MM.1S (cell line): Measurements from ENCODE around the gene OLFM1.

Experiments
- DNase-seq: peaks from one replicate; pipeline ENCODE4 v3.0.0-alpha.2; 2015
- H2AFZ ChIP-seq: fragments of 300-600 bp; sonication (generic); 2 replicates; pipeline ENCODE4 v1.6.0; 2016; ENCODE audit warnings: antibody characterized with exemption, low read length
- H3F3A ChIP-seq: fragments of 300-600 bp; sonication (generic); 2 replicates; pipeline ENCODE4 v1.6.1; 2016; ENCODE audit warnings: mild to moderate bottlenecking, antibody characterized with exemption, low read length, moderate library complexity, mixed read lengths; ENCODE audit not compliant: insufficient read depth
- H3K27ac ChIP-seq: fragments of 300-600 bp; sonication (generic); 2 replicates; pipeline ENCODE4 v1.5.1; 2016; ENCODE audit warnings: mild to moderate bottlenecking, low read length
- H3K27me3 ChIP-seq: fragments of 300-600 bp; sonication (generic); replicated peaks from 2 replicates; pipeline ENCODE4 v1.6.0; 2016; ENCODE audit warnings: low read length; ENCODE audit not compliant: insufficient read depth
- H3K36me3 ChIP-seq: fragments of 300-600 bp; sonication (generic); replicated peaks from 2 replicates; pipeline ENCODE4 v1.6.1; 2016; ENCODE audit warnings: mild to moderate bottlenecking, low read length, mixed read lengths; ENCODE audit not compliant: insufficient read depth
- H3K4me1 ChIP-seq: fragments of 300-600 bp; sonication (generic); 2 replicates; pipeline ENCODE4 v1.6.1; 2016; ENCODE audit warnings: low read length, mixed read lengths
- H3K4me2 ChIP-seq: fragments of 300-600 bp; sonication (generic); 2 replicates; pipeline ENCODE4 v1.6.0; 2016; ENCODE audit warnings: low read depth, low read length
- H3K4me3 ChIP-seq: fragments of 300-600 bp; sonication (generic); 2 replicates; pipeline ENCODE4 v1.5.1; 2016; ENCODE audit warnings: low read length, mixed read lengths
- H3K79me2 ChIP-seq: fragments of 300-600 bp; sonication (generic); 2 replicates; pipeline ENCODE4 v1.6.1; 2016; ENCODE audit warnings: mixed run types, low read length, mixed read lengths
- H3K9ac ChIP-seq: fragments of 300-600 bp; sonication (generic); 2 replicates; pipeline ENCODE4 v1.6.1; 2016; ENCODE audit warnings: low read length, mixed read lengths
- H3K9me2 ChIP-seq: fragments of 300-600 bp; sonication (generic); replicated peaks from 2 replicates; pipeline ENCODE4 v1.6.1; 2016; ENCODE audit warnings: mild to moderate bottlenecking, low read length, mixed read lengths; ENCODE audit not compliant: insufficient read depth
- H3K9me3 ChIP-seq: fragments of 300-600 bp; sonication (generic); replicated peaks from 2 replicates; pipeline ENCODE4 v1.6.1; 2016; ENCODE audit warnings: mild to moderate bottlenecking, low read length, mixed read lengths; ENCODE audit not compliant: insufficient read depth
- H4K20me1 ChIP-seq: fragments of 300-600 bp; sonication (generic); 2 replicates; pipeline ENCODE4 v1.6.1; 2016; ENCODE audit warnings: mild to moderate bottlenecking, low read length, moderate library complexity, mixed read lengths; ENCODE audit not compliant: insufficient read depth
- CTCF ChIP-seq: fragments of 300-600 bp; sonication (generic); IDR thresholded peaks from 2 replicates; pipeline ENCODE4 v1.5.1; 2016; ENCODE audit warnings: antibody characterized with exemption, low read length, mixed read lengths
- EZH2 ChIP-seq: fragments of 300-600 bp; sonication (generic); optimal IDR thresholded peaks from 2 replicates; pipeline ENCODE3; 2017; ENCODE audit warnings: low read depth, mild to moderate bottlenecking, antibody characterized with exemption, low read length, mixed read lengths
- EZH2phosphoT487 ChIP-seq: fragments of 300-600 bp; sonication (generic); IDR thresholded peaks from 2 replicates; pipeline ENCODE4 v1.6.1; 2018; ENCODE audit warnings: antibody characterized with exemption, low read length

Gene OLFM1

DNA sequence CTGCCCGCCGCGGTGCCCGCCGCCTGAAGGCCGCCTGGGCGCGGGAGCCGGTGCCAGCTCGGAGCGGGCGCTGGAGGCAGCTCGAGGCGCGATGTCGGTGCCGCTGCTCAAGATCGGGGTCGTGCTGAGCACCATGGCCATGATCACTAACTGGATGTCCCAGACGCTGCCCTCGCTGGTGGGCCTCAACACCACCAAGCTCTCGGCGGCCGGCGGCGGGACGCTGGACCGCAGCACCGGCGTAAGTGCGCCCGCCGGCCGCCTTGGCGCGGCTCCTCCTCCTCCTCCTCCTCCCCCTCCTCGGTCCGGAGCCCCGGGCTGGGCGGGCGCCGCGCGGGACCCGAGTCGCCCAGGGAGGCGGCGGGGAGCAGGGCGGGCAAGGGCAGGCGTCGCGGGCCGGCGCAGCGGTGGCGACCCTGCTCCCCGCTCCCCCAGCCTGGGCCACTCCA lies 455 bp downstream of the OLFM1 start:
- no peak overlapping the region for H3K9ac ChIP-seq
- TF ChIP-seq EZH2phosphoT487 (no peak), CTCF (no peak), EZH2 (no peak)
- DNase-seq, result no peak
- H3K4me3 ChIP-seq, result no peak overlapping the region
- peaks cover 71% of the 10 kb centered on the region for H3K27me3 ChIP-seq
- no peak overlapping the region for H2AFZ ChIP-seq
- no peak overlapping the region for H3K27ac ChIP-seq
- no peaks in the 10 kb centered on the region for H3F3A ChIP-seq
- no peaks in the 10 kb centered on the region for H3K9me3 ChIP-seq
- no peak overlapping the region for H3K4me2 ChIP-seq
- no peaks in the 10 kb centered on the region for H4K20me1 ChIP-seq
- H3K79me2 ChIP-seq, result no peaks in the 10 kb centered on the region
- H3K9me2 ChIP-seq, result no peaks in the 10 kb centered on the region
- H3K36me3 ChIP-seq, result no peaks in the 10 kb centered on the region
- no peaks in the 10 kb centered on the region for H3K4me1 ChIP-seq

DNA sequence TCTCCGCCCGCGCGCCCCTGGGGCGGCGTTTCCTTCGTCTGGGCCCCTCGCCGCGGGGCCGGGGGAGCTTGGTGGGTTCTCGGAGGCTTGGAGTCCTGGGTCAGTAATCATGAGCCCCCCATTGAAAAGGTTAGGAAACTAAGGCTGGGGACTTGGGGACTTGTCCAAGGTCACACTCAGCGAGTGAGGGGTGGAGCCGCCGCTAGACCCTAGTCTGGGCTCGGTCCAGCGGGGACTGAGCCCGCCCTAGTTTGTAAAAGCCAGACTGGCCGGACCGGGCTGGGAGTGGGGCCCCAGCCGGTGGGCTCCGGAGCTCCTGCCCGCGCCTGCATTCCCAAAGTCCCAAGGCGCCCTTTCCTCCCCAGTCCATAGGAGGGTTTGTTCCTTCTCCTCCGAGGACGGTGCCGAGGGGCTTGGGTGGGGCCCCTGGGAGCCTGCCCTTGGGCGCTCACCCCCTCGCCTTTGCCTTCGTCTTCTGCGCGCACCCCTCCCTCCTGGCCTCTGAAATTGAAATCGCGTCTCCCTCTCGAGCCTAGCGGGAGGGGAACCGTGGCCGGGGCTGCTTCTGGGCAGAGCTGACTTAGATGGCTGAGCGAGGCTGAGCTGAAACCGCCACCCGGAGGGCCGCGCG lies 995 bp downstream of the OLFM1 start:
- Histone ChIP-seq H3K79me2 (no peaks in the 10 kb centered on the region), H3K4me2 (no peak overlapping the region), H3K9ac (no peak overlapping the region), H3K36me3 (no peaks in the 10 kb centered on the region), H3F3A (no peaks in the 10 kb centered on the region), H3K4me1 (no peaks in the 10 kb centered on the region), H3K9me3 (no peaks in the 10 kb centered on the region), H2AFZ (no peak overlapping the region), H3K27ac (no peak overlapping the region), H3K4me3 (no peak overlapping the region), H3K27me3 (peaks cover 72% of the 10 kb centered on the region), H3K9me2 (no peaks in the 10 kb centered on the region), H4K20me1 (no peaks in the 10 kb centered on the region)
- TF ChIP-seq EZH2phosphoT487 (no peak), CTCF (no peak), EZH2 (no peak)
- no peak for DNase-seq

DNA sequence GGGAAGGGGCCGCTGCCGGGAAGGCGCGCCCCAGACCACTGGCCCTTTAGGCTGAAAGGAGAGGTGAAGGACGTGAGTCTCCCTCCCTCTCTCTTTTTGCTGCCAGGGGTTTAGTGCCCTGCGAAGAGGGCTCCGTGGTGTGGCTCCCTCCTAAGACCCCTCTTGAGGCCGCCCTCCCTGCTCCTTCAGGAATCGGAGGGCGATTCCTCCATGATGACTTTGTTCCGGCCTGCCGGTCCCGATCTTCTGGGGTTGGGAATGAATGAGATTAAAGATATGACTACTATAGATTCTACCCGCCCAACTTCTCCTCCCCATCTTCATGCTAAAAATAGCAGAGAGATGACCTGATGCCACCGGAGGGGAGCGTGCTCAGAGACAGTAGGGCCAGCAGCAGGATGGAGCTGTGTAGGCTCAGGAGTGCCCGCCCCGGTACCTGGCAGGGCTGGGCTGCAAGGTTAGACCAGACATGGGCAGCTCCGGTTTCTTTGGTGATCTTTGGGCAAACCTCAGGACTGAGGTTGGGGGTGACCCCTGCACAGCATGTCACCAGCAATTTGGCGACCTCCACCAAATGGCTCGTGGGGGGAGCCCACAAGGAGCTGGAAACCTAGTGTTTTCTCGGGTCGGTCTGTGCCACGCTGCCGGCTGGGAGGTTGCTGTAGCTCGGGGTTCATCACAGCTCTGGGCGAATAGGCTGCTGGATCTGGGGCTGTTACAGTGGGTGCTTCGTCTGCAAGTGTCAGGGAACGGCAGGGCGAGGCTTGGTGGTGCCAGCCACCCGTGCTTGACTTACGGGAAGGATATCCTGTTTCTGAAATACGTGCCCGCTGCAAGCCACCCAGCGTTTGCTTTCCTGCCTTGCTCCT lies 1.7 kb downstream of the OLFM1 start:
- Histone ChIP-seq H2AFZ (no peak overlapping the region), H3K9me2 (no peaks in the 10 kb centered on the region), H3F3A (no peaks in the 10 kb centered on the region), H3K9me3 (no peaks in the 10 kb centered on the region), H3K4me2 (no peak overlapping the region), H4K20me1 (no peaks in the 10 kb centered on the region), H3K9ac (no peak overlapping the region), H3K79me2 (no peaks in the 10 kb centered on the region), H3K36me3 (no peaks in the 10 kb centered on the region), H3K4me1 (no peaks in the 10 kb centered on the region), H3K27me3 (peaks cover 73% of the 10 kb centered on the region), H3K27ac (no peak overlapping the region), H3K4me3 (no peak overlapping the region)
- TF ChIP-seq CTCF, result no peak
- no peak for TF ChIP-seq EZH2phosphoT487
- no peak for TF ChIP-seq EZH2
- no peak for DNase-seq
